ENCODE measurements around the gene SLCO2B1.

The SLCO2B1 gene

GRCh38 chr11:75246006-75246670 lies 95.2 kb downstream of the SLCO2B1 start:
- H3K9me3 ChIP-seq (replicated peaks; ENCODE audit: low read length) = no peaks in the 10 kb centered on the region
- peaks cover 57% of the 10 kb centered on the region for H3K27me3 ChIP-seq (ENCODE audit: control insufficient read depth, insufficient read depth, low read length)
- H3K36me3 ChIP-seq (ENCODE audit: insufficient read depth, low read length) = no peaks in the 10 kb centered on the region
- peaks cover 9% of the 10 kb centered on the region for H3K4me1 ChIP-seq (ENCODE audit: control insufficient read depth, insufficient read depth, low read length)
- H3K4me3 ChIP-seq (ENCODE audit: low read length) = no peak overlapping the region
- no peak overlapping the region for H3K4me2 ChIP-seq (ENCODE audit: low read length)
- no peak overlapping the region for H3K9ac ChIP-seq (ENCODE audit: low read depth, low read length)

GRCh38 chr11:75246671-75247350 lies 95.9 kb downstream of the SLCO2B1 start:
- Histone ChIP-seq H3K36me3 (ENCODE audit: insufficient read depth, low read length) (no peaks in the 10 kb centered on the region), H3K4me3 (ENCODE audit: low read length) (no peak overlapping the region), H3K9me3 (replicated peaks; ENCODE audit: low read length) (no peaks in the 10 kb centered on the region), H3K4me2 (ENCODE audit: low read length) (no peak overlapping the region), H3K4me1 (ENCODE audit: control insufficient read depth, insufficient read depth, low read length) (peaks cover 5% of the 10 kb centered on the region), H3K27me3 (ENCODE audit: control insufficient read depth, insufficient read depth, low read length) (peaks cover 54% of the 10 kb centered on the region), H3K9ac (ENCODE audit: low read depth, low read length) (no peak overlapping the region)

- Histone ChIP-seq H3K4me3 (ENCODE audit: low read length) (no peak overlapping the region), H3K9me3 (replicated peaks; ENCODE audit: low read length) (no peaks in the 10 kb centered on the region), H3K36me3 (ENCODE audit: insufficient read depth, low read length) (no peaks in the 10 kb centered on the region), H3K9ac (ENCODE audit: low read depth, low read length) (no peak overlapping the region), H3K4me2 (ENCODE audit: low read length) (no peak overlapping the region), H3K27me3 (ENCODE audit: control insufficient read depth, insufficient read depth, low read length) (peaks cover 35% of the 10 kb centered on the region), H3K4me1 (ENCODE audit: control insufficient read depth, insufficient read depth, low read length) (no peaks in the 10 kb centered on the region)
Measured at GRCh38 chr11:75248924-75249256, 98.0 kb downstream of the SLCO2B1 start.

GRCh38 chr11:75249704-75250103 lies 98.8 kb downstream of the SLCO2B1 start:
- Histone ChIP-seq H3K9me3 (replicated peaks; ENCODE audit: low read length) (no peaks in the 10 kb centered on the region), H3K4me3 (ENCODE audit: low read length) (no peak overlapping the region), H3K36me3 (ENCODE audit: insufficient read depth, low read length) (no peaks in the 10 kb centered on the region), H3K4me1 (ENCODE audit: control insufficient read depth, insufficient read depth, low read length) (no peaks in the 10 kb centered on the region), H3K27me3 (ENCODE audit: control insufficient read depth, insufficient read depth, low read length) (peaks cover 29% of the 10 kb centered on the region), H3K9ac (ENCODE audit: low read depth, low read length) (no peak overlapping the region), H3K4me2 (ENCODE audit: low read length) (no peak overlapping the region)

GRCh38 chr11:75254326-75254725 lies 103.4 kb downstream of the SLCO2B1 start:
- Histone ChIP-seq H3K4me2 (ENCODE audit: low read length) (no peak overlapping the region), H3K4me3 (ENCODE audit: low read length) (no peak overlapping the region), H3K9me3 (replicated peaks; ENCODE audit: low read length) (no peaks in the 10 kb centered on the region), H3K9ac (ENCODE audit: low read depth, low read length) (no peak overlapping the region), H3K36me3 (ENCODE audit: insufficient read depth, low read length) (no peaks in the 10 kb centered on the region), H3K4me1 (ENCODE audit: control insufficient read depth, insufficient read depth, low read length) (no peaks in the 10 kb centered on the region), H3K27me3 (ENCODE audit: control insufficient read depth, insufficient read depth, low read length) (peaks cover 29% of the 10 kb centered on the region)

Measured in skeletal muscle satellite cell (primary cell).